Ovary (tissue), 9 donors: ENCODE measurements around the gene TYMS. TPM values are rescaled to one million over a fixed set of nuclear protein-coding genes. Genes with fewer than 3 reads are reported as not detected.

Source experiments
- DNase-seq, 5 donors: peaks; one replicate each; pipeline ENCODE4 v3.0.0-alpha.2; 2019 to 2020
- H3K27ac ChIP-seq, 2 donors: fragments of 200-600 bp; one replicate each; pipeline versions ENCODE4 v1.5.1 to v1.8.0; 2019 to 2022
- H3K27me3 ChIP-seq: fragments of 200-600 bp; one replicate; pipeline ENCODE4 v1.8.0; 2022
- H3K36me3 ChIP-seq: fragments of 200-600 bp; sonication (generic); one replicate; pipeline ENCODE4 v1.5.1; 2019
- H3K4me1 ChIP-seq: one replicate; pipeline ENCODE4 v1.8.1; 2013; ENCODE audit warnings: mild to moderate bottlenecking, moderate library complexity; ENCODE audit not compliant: insufficient read depth
- H3K4me3 ChIP-seq: fragments of 200-600 bp; sonication (generic); one replicate; pipeline ENCODE4 v1.5.1; 2017
- H3K9me3 ChIP-seq, 2 donors: fragments of 200-600 bp in 1 of 2; sonication (generic) in 1 of 2; one replicate each; pipeline versions ENCODE4 v1.5.1 to v1.8.1; 2013 to 2019; ENCODE audit warnings: mild to moderate bottlenecking in 1 of 2, moderate library complexity in 1 of 2
- CTCF ChIP-seq, 3 donors: fragments of 450-650 bp in 2 of 3; fragments of 200-600 bp in 1 of 3; IDR thresholded peaks; one replicate each; pipeline versions ENCODE4 v1.5.1 to v1.8.0; 2016 to 2022; ENCODE audit warnings: antibody characterized with exemption in 3 of 3, mild to moderate bottlenecking in 1 of 3
- EP300 ChIP-seq: sonication (generic); formaldehyde crosslinking; IDR thresholded peaks from one replicate; pipeline ENCODE4 v1.6.1; 2017; ENCODE audit warnings: antibody characterized with exemption
- POLR2A ChIP-seq: fragments of 450-650 bp; IDR thresholded peaks from one replicate; pipeline ENCODE4 v1.6.1; 2017; ENCODE audit warnings: antibody characterized with exemption, mild to moderate bottlenecking, moderate library complexity
- WGBS, 3 donors: extraction: QIAGEN DNeasy Blood & Tissue Kit in 1 of 3; methylation state at CpG; one replicate each; pipeline versions ENCODE4 v1.1.5 to v1.1.7; 2013 to 2017; 5-methylcytosine and 5-hydroxymethylcytosine counted together
- intact Hi-C, 4 donors: fragments of 100-400 bp; cut with DNase I; formaldehyde crosslinking; loops; one replicate each; pipeline versions ENCODE4 v1.11.0 to v1.15.1; 2022 to 2023
- polyA plus RNA-seq, 2 donors: library from polyadenylated mRNA; stranded (reverse); fragments of 200-250 nt in 1 of 2; fragments of 350-450 nt in 1 of 2; fragmentation: Illumina TruSeq in 1 of 2; extraction: RNeasy Lipid Tissue Mini Kit (QIAGEN cat#74804) in 1 of 2; gene quantifications; one replicate each; pipeline ENCODE4 v1.2.3, GENCODE V29; 2013 to 2014
- total RNA-seq, 7 donors: library from RNA; depleted of rRNA in 2 of 7; stranded (reverse); fragments of >200 nt in 2 of 7; fragmentation: NEBNext Ultra II Directional in 3 of 7; extraction: Animal tissue kit (Norgen Biotek cat#: 25700) in 3 of 7; gene quantifications; one replicate each; pipeline versions ENCODE4 v1.1.0 to v1.2.4, GENCODE V29; 2016 to 2023
- donor health status: DM: no; HTN: no; CAD: no; lungs with moderate emphysema.
- donor health status: DM: no; HTN: no; CAD: no.
- donor health status: Bipolar disorder and iron deficiency.
- donor health status: DM: yes; HTN: yes; CAD: no.
- donor health status: DM: no; HTN: no; CAD: no.
- donor health status: DM: yes; HTN: yes; CAD: no.

Gene TYMS
- total and polyA plus RNA-seq, 9 donors: 0.48 to 8.4 (median 4.4) TPM

DNA sequence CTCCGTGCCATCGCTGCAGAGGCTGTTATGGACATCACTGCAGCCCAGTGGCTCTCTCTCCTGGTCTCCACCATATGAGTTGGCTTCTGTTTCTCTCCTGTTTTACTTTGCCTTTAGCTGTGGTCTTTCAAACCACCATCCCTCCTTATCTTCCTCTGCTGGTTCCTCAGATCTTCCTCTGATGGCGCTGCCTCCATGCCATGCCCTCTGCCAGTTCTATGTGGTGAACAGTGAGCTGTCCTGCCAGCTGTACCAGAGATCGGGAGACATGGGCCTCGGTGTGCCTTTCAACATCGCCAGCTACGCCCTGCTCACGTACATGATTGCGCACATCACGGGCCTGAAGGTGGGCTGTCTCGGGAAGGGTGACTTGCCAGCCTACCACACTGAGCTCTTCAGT lies 13.1 kb downstream of the TYMS start:
- Histone ChIP-seq H3K27me3 (no peaks in the 10 kb centered on the region), H3K27ac (no peak overlapping the region), H3K4me1 (no peaks in the 10 kb centered on the region), H3K4me3 (no peak overlapping the region), H3K36me3 (no peaks in the 10 kb centered on the region), H3K9me3 (no peaks in the 10 kb centered on the region)
- no peak for DNase-seq
- intact Hi-C loops: no loop called here
- 95 to 98% (median 97%) methylated on average over 11 of the region's 11 CpGs for WGBS, 3 donors
- TF ChIP-seq POLR2A (no peak), CTCF (IDR thresholded peaks at IDR 0.05) (no peak), EP300 (no peak)

- Histone ChIP-seq H3K27me3 (no peaks in the 10 kb centered on the region), H3K27ac (no peak overlapping the region), H3K4me1 (no peaks in the 10 kb centered on the region), H3K9me3 (no peaks in the 10 kb centered on the region), H3K36me3 (no peaks in the 10 kb centered on the region), H3K4me3 (no peak overlapping the region)
- TF ChIP-seq CTCF (IDR thresholded peaks at IDR 0.05) (no peak), POLR2A (no peak), EP300 (no peak)
- no peak for DNase-seq
- intact Hi-C loops: no loop called here
- 91 to 94% (median 92%) methylated on average over 1 of the region's 1 CpG for WGBS, 3 donors
Observed at GRCh38 chr18:671405-671804, 14.0 kb downstream of the TYMS start.

DNA sequence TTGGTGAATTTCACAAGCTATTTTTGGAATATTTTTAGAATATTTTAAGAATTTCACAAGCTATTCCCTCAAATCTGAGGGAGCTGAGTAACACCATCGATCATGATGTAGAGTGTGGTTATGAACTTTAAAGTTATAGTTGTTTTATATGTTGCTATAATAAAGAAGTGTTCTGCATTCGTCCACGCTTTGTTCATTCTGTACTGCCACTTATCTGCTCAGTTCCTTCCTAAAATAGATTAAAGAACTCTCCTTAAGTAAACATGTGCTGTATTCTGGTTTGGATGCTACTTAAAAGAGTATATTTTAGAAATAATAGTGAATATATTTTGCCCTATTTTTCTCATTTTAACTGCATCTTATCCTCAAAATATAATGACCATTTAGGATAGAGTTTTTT lies 15.9 kb downstream of the TYMS start:
- H3K4me1 ChIP-seq: no peaks in the 10 kb centered on the region
- no peaks in the 10 kb centered on the region for H3K9me3 ChIP-seq
- 23 to 29% (median 24%) methylated on average over 3 of the region's 3 CpGs for WGBS, 3 donors
- TF ChIP-seq POLR2A (no peak), EP300 (no peak), CTCF (IDR thresholded peaks at IDR 0.05) (no peak)
- H3K4me3 ChIP-seq: no peak overlapping the region
- DNase-seq: no peak
- intact Hi-C loops: no loop called here
- H3K36me3 ChIP-seq: no peaks in the 10 kb centered on the region
- no peak overlapping the region for H3K27ac ChIP-seq
- H3K27me3 ChIP-seq: no peaks in the 10 kb centered on the region

DNA sequence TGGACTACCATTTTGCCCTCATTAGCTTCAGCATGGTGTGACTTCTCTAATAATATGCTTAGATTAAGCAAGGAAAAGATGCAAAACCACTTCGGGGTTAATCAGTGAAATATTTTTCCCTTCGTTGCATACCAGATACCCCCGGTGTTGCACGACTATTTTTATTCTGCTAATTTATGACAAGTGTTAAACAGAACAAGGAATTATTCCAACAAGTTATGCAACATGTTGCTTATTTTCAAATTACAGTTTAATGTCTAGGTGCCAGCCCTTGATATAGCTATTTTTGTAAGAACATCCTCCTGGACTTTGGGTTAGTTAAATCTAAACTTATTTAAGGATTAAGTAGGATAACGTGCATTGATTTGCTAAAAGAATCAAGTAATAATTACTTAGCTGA lies 16.3 kb downstream of the TYMS start:
- Histone ChIP-seq H3K9me3 (no peaks in the 10 kb centered on the region), H3K27me3 (no peaks in the 10 kb centered on the region), H3K27ac (peak overlapping the region in 1 of 2 donors; percentile 26), H3K4me3 (no peak overlapping the region), H3K4me1 (no peaks in the 10 kb centered on the region), H3K36me3 (no peaks in the 10 kb centered on the region)
- TF ChIP-seq CTCF (IDR thresholded peaks at IDR 0.05): no peak
- no peak for TF ChIP-seq POLR2A
- TF ChIP-seq EP300: no peak
- no peak for DNase-seq
- intact Hi-C loops: no loop called here
- WGBS, 3 donors: 18 to 20% (median 18%) methylated on average over 5 of the region's 5 CpGs

DNA sequence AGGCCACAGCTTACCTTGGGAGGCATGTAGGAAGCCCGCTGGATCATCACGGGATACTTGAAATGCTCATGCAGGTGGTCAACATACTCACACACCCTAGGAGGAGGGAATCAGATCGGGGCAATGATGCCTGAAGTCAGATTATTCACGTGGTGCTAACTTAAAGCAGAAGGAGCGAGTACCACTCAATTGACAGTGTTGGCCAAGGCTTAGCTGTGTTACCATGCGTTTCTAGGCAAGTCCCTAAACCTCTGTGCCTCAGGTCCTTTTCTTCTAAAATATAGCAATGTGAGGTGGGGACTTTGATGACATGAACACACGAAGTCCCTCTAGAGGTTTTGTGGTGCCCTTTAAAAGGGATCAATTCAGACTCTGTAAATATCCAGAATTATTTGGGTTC lies 17.9 kb downstream of the TYMS start:
- TF ChIP-seq EP300 (no peak), POLR2A (no peak), CTCF (IDR thresholded peaks at IDR 0.05) (no peak)
- no peaks in the 10 kb centered on the region for H3K36me3 ChIP-seq
- intact Hi-C loops: no loop called here

More for the DNA sequence above, 17.9 kb downstream of the TYMS start:
- DNase-seq: no peak
- Histone ChIP-seq H3K9me3 (no peaks in the 10 kb centered on the region), H3K27me3 (no peaks in the 10 kb centered on the region), H3K27ac (no peak overlapping the region), H3K4me3 (no peak overlapping the region), H3K4me1 (no peaks in the 10 kb centered on the region)
- WGBS, 3 donors: 93 to 98% (median 95%) methylated on average over 7 of the region's 7 CpGs
